Neural progenitor cell (in vitro differentiated cells): ENCODE results near the gene CCDC70. TPM values are rescaled to one million over a fixed set of nuclear protein-coding genes. Genes with fewer than 3 reads are reported as not detected.

Experiments
- DNase-seq: peaks from one replicate; pipeline ENCODE4 v3.0.0-alpha.2; 2016; ENCODE audit warnings: low spot score
- H2AFZ ChIP-seq: fragments of 200-600 bp; sonication (generic); replicated peaks from 2 replicates; pipeline ENCODE4 v1.6.1; 2016; ENCODE audit warnings: antibody characterized with exemption
- H3F3A ChIP-seq: fragments of 200-600 bp; sonication (generic); 2 replicates; pipeline ENCODE4 v1.6.1; 2016; ENCODE audit warnings: antibody characterized with exemption, low read depth
- H3K27ac ChIP-seq: fragments of 200-600 bp; sonication (generic); 2 replicates; pipeline ENCODE4 v1.5.1; 2016; ENCODE audit warnings: mild to moderate bottlenecking
- H3K27me3 ChIP-seq: fragments of 200-600 bp; sonication (generic); 2 replicates; pipeline ENCODE4 v1.6.1; 2016; ENCODE audit warnings: mild to moderate bottlenecking, moderate library complexity
- H3K36me3 ChIP-seq: fragments of 200-600 bp; sonication (generic); 2 replicates; pipeline ENCODE4 v1.5.1; 2016
- H3K4me1 ChIP-seq: fragments of 200-600 bp; sonication (generic); 2 replicates; pipeline ENCODE4 v1.6.1; 2016; ENCODE audit warnings: mixed run types
- H3K4me2 ChIP-seq: fragments of 200-600 bp; sonication (generic); 2 replicates; pipeline ENCODE4 v1.6.1; 2016
- H3K4me3 ChIP-seq: fragments of 200-600 bp; sonication (generic); 2 replicates; pipeline ENCODE4 v1.5.1; 2016
- H3K79me2 ChIP-seq: fragments of 200-600 bp; sonication (generic); 2 replicates; pipeline ENCODE4 v1.6.1; 2016; ENCODE audit warnings: low read depth
- H3K9ac ChIP-seq: fragments of 200-600 bp; sonication (generic); 2 replicates; pipeline ENCODE4 v1.6.1; 2016
- H3K9me3 ChIP-seq: fragments of 200-600 bp; sonication (generic); 2 replicates; pipeline ENCODE4 v1.5.1; 2016; ENCODE audit warnings: low read depth
- H4K20me1 ChIP-seq: fragments of 200-600 bp; sonication (generic); 2 replicates; pipeline ENCODE4 v1.6.1; 2016; ENCODE audit warnings: low read depth
- H3K27ac Mint-ChIP-seq: 3 replicates; pipeline ENCODE4 v1.8.0; 2021; ENCODE audit warnings: mixed read lengths
- H3K27me3 Mint-ChIP-seq: 2 replicates; pipeline ENCODE4 v1.8.0; 2022; ENCODE audit warnings: low read depth, mild to moderate bottlenecking, inconsistent platforms, moderate library complexity, mixed read lengths; ENCODE audit not compliant: insufficient read depth
- H3K36me3 Mint-ChIP-seq: 3 replicates; pipeline ENCODE4 v1.8.0; 2021; ENCODE audit warnings: mixed read lengths
- H3K4me1 Mint-ChIP-seq: 3 replicates; pipeline ENCODE4 v1.8.0; 2021; ENCODE audit warnings: mixed read lengths
- H3K4me3 Mint-ChIP-seq: 3 replicates; pipeline ENCODE4 v1.8.0; 2021; ENCODE audit warnings: mild to moderate bottlenecking, moderate library complexity, mixed read lengths
- H3K9me3 Mint-ChIP-seq: 3 replicates; pipeline ENCODE4 v1.8.0; 2020; ENCODE audit warnings: mixed read lengths
- EZH2 ChIP-seq: fragments of 200-600 bp; sonication (generic); IDR thresholded peaks from 2 replicates; pipeline ENCODE4 v1.6.1; 2017; ENCODE audit warnings: antibody characterized with exemption, mild to moderate bottlenecking, moderate library complexity
- EZH2phosphoT487 ChIP-seq: fragments of 200-600 bp; sonication (generic); IDR thresholded peaks from 2 replicates; pipeline ENCODE4 v1.6.1; 2017; ENCODE audit warnings: antibody characterized with exemption
- total RNA-seq: library from RNA; depleted of rRNA; stranded (reverse); fragments of >200 nt; gene quantifications from 2 replicates; pipeline ENCODE4 v1.2.3, GENCODE V29; 2015; ENCODE audit warnings: low replicate concordance
- TF ChIP-seq, protein P1 (sequence below): fragments of 200-600 bp; sonication (generic); IDR thresholded peaks from 2 replicates; pipeline ENCODE4 v1.5.1; 2017; ENCODE audit warnings: antibody characterized with exemption, mild to moderate bottlenecking

The CCDC70 gene
- total RNA-seq, 1 donor from 2014 or later, result not detected

DNA sequence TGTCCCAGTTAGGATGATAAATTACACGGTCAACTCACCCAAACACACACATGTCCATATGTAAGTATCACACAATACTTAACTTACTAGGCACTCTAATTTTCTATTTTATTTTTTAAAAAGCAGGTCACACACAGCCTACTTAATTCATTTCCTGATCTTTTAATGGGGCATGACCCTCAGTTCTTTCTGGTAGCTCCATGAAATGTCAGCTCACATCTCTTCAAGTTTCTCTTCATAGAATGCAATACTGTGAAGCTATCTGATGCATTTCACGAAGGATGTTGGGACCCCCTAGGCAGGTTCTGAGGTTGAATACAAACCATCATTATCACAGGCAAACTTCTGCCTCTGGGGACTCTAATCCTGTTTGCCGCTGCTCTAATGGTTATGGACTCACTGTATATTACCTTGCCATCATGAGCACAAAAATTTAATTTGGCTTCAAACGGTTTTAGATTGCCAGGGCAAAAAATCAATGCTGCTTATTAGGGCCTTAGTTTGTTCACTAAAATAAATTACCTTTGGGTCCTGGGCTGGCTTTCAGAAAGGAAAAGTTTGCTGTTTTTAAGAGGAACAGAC lies 41.7 kb upstream of the CCDC70 start:
- Mint-ChIP-seq H3K36me3 (no peaks in the 10 kb centered on the region), H3K9me3 (peaks cover 2% of the 10 kb centered on the region), H3K4me1 (peaks cover 12% of the 10 kb centered on the region), H3K27me3 (peaks cover 2% of the 10 kb centered on the region), H3K4me3 (no peak overlapping the region), H3K27ac (peak overlapping the region; percentile 43)
- no peak overlapping the region for H3K4me2 ChIP-seq
- no peaks in the 10 kb centered on the region for H3K9me3 ChIP-seq
- no peaks in the 10 kb centered on the region for H3K27me3 ChIP-seq
- no peak overlapping the region for H3K27ac ChIP-seq
- no peaks in the 10 kb centered on the region for H3K36me3 ChIP-seq
- DNase-seq, result no peak
- no peaks in the 10 kb centered on the region for H4K20me1 ChIP-seq
- no peak overlapping the region for H2AFZ ChIP-seq
- H3K9ac ChIP-seq, result no peak overlapping the region
- no peaks in the 10 kb centered on the region for H3F3A ChIP-seq
- no peak overlapping the region for H3K4me3 ChIP-seq
- H3K79me2 ChIP-seq, result no peaks in the 10 kb centered on the region
- TF ChIP-seq EZH2phosphoT487 (no peak), EZH2 (no peak)
- TF ChIP-seq, protein P1, sequence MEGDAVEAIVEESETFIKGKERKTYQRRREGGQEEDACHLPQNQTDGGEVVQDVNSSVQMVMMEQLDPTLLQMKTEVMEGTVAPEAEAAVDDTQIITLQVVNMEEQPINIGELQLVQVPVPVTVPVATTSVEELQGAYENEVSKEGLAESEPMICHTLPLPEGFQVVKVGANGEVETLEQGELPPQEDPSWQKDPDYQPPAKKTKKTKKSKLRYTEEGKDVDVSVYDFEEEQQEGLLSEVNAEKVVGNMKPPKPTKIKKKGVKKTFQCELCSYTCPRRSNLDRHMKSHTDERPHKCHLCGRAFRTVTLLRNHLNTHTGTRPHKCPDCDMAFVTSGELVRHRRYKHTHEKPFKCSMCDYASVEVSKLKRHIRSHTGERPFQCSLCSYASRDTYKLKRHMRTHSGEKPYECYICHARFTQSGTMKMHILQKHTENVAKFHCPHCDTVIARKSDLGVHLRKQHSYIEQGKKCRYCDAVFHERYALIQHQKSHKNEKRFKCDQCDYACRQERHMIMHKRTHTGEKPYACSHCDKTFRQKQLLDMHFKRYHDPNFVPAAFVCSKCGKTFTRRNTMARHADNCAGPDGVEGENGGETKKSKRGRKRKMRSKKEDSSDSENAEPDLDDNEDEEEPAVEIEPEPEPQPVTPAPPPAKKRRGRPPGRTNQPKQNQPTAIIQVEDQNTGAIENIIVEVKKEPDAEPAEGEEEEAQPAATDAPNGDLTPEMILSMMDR, result no peak
- no peaks in the 10 kb centered on the region for H3K4me1 ChIP-seq

DNA sequence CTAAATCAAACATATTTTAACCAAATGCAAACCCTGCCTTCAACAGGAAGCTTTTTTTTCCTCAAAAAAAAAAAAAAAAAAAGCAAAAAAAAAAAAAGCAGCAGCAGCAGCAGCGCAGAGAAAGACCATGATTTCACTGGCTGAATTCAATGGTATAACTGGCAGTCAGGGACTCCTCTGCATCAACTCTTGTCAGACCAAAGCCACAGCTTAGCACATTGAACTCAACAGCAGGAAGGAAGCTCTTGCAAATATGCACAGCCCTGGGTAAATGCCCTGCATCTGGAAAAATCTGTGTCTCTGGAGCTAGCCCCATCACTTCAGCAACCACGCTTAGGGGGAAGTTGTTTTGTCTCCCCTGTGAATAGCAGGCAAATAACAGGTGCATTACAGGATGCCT lies 40.2 kb upstream of the CCDC70 start:
- H2AFZ ChIP-seq, result no peak overlapping the region
- H3K27ac ChIP-seq, result no peak overlapping the region
- H3K27ac Mint-ChIP-seq, result no peak overlapping the region
- no peaks in the 10 kb centered on the region for H3K79me2 ChIP-seq
- H3K9me3 ChIP-seq, result no peaks in the 10 kb centered on the region
- H3K27me3 Mint-ChIP-seq, result peaks cover 2% of the 10 kb centered on the region
- no peaks in the 10 kb centered on the region for H3K27me3 ChIP-seq
- TF ChIP-seq EZH2, result no peak
- no peak for TF ChIP-seq EZH2phosphoT487
- TF ChIP-seq, protein P1, result no peak
- H3F3A ChIP-seq, result no peaks in the 10 kb centered on the region
- no peaks in the 10 kb centered on the region for H4K20me1 ChIP-seq
- no peak overlapping the region for H3K9ac ChIP-seq
- H3K4me3 ChIP-seq, result no peak overlapping the region
- H3K4me1 Mint-ChIP-seq, result peaks cover 8% of the 10 kb centered on the region
- H3K9me3 Mint-ChIP-seq, result peaks cover 2% of the 10 kb centered on the region
- no peaks in the 10 kb centered on the region for H3K36me3 ChIP-seq
- H3K4me3 Mint-ChIP-seq, result no peak overlapping the region
- H3K4me1 ChIP-seq, result no peaks in the 10 kb centered on the region
- no peak overlapping the region for H3K4me2 ChIP-seq
- DNase-seq, result no peak
- H3K36me3 Mint-ChIP-seq, result no peaks in the 10 kb centered on the region

DNA sequence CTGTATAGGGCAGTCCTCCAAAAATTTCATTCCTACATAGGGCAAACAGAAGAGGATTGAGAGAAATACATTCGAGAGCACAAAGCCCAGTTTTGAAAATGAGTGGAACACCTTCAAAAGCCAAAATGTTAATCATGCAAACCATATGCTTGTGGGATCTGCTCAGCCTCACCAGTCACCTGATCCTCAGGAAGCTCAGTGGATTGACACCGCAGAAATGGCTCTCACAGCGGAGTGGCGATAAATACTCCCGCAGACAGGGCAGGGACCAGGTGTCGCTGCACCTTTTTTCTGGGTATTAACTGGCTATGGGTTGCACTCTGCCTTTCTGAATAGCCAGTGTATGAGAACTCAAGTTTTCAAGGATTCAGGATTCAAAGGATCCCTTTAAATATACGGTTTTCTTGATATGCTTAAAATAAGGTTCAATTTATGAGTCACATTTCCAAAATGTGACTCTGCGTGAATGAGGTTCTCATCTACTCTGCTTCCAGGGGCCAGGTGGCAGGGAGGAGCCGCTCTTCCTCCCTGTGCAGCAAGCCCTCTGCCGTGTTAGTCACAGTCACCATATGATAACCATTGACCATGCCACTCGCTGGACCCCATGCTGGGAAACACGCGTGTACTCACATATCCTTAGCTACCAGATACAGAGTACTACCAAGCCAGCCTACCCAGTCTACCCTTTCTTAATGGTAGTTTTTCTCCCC lies 39.5 kb upstream of the CCDC70 start:
- H3K27me3 ChIP-seq, result no peaks in the 10 kb centered on the region
- H2AFZ ChIP-seq, result no peak overlapping the region
- H3K79me2 ChIP-seq, result no peaks in the 10 kb centered on the region
- Mint-ChIP-seq H3K4me3 (no peak overlapping the region), H3K27ac (no peak overlapping the region), H3K4me1 (peaks cover 8% of the 10 kb centered on the region), H3K27me3 (peaks cover 2% of the 10 kb centered on the region), H3K9me3 (peaks cover 2% of the 10 kb centered on the region), H3K36me3 (no peaks in the 10 kb centered on the region)
- no peaks in the 10 kb centered on the region for H3K36me3 ChIP-seq
- no peaks in the 10 kb centered on the region for H4K20me1 ChIP-seq
- H3K27ac ChIP-seq, result no peak overlapping the region
- TF ChIP-seq EZH2phosphoT487, result no peak
- TF ChIP-seq, protein P1, result no peak
- no peak for TF ChIP-seq EZH2
- no peaks in the 10 kb centered on the region for H3F3A ChIP-seq
- H3K9ac ChIP-seq, result no peak overlapping the region
- no peaks in the 10 kb centered on the region for H3K4me1 ChIP-seq
- no peak for DNase-seq
- no peak overlapping the region for H3K4me3 ChIP-seq
- no peaks in the 10 kb centered on the region for H3K9me3 ChIP-seq
- H3K4me2 ChIP-seq, result no peak overlapping the region
